Stimulated activated CD4-positive, alpha-beta T cell treated with anti-CD3 and anti-CD28 coated beads, Interleukin-1b, Interleukin-23, amount 100 ng/mL, for 4 hours (primary cell): Measurements from ENCODE around the gene TENM3.

Source experiments
- DNase-seq, 2 donors: peaks; one replicate each; pipeline ENCODE4 v3.0.0-alpha.2; 2020; ENCODE audit warnings: low read depth in 2 of 2

Gene TENM3

DNA sequence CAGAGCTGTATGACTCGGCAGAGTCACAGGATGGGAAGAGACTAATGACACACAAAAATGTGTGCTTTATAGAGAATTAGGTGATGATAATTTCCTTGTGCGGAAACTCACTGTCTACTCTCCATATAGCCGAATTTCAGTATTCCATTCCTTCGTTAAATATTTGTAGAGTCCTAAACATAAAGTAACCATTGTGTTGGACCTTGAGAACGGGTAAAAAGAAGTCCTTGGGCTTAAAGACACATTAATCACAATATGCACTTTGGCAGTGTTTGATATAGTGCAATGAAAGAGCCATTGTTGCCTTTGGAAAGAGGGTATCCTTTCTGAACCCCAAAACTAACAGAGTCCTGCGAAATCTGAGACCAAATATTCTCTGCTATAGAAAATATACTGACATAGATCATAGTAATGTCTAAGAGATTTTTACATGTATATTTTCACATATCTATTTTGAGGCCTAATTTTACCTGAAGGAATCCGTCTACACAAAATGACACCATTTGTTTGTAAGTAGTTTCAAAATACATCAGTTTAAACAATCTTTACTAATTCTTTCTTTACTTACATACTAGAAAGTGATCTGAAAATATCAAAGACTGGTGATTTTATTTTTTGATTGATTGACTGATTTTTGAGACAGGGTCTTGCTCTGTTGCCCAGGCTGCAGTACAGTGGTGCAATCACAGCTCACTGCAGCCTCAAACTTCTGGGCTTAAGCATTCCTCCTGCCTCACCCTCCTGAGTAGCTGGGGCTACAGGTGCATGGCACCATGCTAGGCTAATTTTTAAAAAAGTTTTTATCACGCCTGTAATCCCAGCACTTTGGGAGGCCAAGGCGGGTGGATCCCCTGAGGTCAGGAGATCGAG is 377.1 kb downstream of the TENM3 start:
- no peak for DNase-seq

DNA sequence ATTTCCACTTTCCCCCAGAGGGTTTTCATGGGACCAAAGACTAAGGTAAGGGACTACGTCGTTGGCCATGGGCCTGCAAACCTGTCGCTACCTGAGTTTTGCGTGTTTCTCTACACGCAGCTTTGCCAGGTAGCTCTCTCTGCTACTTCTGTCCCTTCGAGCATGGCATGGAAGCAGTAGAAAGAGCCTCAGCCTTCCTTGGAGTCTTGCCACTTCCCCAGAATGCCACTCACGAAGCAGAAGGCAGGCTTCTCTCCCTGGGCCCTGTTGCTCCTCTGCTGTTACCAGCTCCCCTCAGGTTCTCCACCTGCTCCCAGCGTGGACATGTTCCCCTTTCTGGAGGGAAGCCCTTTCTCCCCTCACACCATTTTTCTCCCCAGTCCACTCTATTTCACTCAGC is 381.1 kb downstream of the TENM3 start:
- DNase-seq: no peak

GRCh38 chr4:182625193-182625592 is 382.0 kb downstream of the TENM3 start:
- DNase-seq: no peak

- DNase-seq: no peak
Measured at GRCh38 chr4:182627996-182628395, 384.8 kb downstream of the TENM3 start.

DNA sequence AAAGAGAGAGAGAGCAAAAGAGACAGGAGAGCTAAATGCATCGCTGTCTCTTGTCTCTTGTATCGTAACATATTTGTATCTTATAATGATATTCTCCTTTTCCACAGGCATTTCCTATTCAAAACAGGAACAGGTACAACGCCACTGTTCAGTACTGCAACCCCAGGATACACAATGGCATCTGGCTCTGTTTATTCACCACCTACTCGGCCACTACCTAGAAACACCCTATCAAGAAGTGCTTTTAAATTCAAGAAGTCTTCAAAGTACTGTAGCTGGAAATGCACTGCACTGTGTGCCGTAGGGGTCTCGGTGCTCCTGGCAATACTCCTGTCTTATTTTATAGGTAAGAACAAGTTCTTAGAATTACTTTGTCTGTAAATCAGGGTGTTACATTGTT is 385.3 kb downstream of the TENM3 start:
- DNase-seq: no peak

DNA sequence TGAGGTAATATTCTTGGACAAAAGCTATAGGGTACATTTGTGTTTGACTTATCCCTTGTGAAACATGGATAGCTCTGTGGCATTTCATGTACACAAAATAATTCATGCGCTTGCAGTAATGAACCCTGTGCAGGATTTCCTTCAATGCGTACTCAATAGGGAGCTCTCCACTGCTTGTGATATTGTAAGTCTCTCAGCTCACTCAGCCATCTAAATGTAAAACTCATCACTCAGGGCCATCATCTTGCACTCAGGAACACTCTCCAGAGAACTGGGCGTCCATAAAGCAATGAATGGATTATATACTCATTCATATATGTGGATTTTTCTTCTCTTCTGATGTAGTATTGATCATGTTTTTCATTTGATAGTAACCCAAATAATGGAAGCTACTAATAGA is 385.9 kb downstream of the TENM3 start:
- DNase-seq: no peak

- no peak for DNase-seq
Measured at GRCh38 chr4:182640491-182640890, 397.3 kb downstream of the TENM3 start.

DNA sequence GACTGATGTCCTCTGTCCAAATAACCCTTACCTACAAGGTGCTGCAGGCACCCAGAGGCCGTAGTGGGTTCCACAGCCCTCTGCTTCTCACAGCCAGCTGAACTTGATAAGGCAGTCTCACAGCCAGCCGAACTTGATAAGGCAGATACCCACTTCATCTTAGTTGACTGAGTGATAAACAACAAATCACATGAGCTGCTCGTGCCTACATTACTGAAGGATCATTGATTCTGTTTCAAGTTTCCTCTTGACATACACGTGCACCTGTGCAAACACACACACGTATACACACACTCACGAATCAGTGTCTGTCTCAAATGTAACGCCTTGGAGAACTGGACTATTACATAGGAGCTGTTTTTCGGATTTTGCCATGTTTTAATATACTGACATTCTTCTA is 397.7 kb downstream of the TENM3 start:
- DNase-seq: no peak

DNA sequence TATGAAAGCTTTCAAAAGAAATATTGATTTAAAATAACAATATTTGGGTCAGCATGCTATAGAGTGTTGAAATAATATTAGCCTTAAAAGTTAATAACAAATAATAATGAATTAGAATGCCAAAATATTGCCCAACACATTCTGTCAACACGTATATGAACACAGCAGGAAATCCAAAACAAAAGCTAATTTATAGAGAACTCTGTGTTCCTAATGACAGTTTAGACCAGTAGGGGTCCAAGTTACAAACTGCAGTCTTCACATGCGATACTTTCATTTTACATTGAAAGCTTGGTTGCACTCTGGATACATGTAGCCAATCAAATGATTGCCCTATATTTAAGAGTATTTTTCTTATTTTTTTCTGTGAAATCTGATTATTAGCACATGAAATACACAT is 399.6 kb downstream of the TENM3 start:
- no peak for DNase-seq

- no peak for DNase-seq
Measured at GRCh38 chr4:182643801-182644682, 400.8 kb downstream of the TENM3 start.

- DNase-seq: no peak
Measured at GRCh38 chr4:182644683-182645050, 401.5 kb downstream of the TENM3 start.

DNA sequence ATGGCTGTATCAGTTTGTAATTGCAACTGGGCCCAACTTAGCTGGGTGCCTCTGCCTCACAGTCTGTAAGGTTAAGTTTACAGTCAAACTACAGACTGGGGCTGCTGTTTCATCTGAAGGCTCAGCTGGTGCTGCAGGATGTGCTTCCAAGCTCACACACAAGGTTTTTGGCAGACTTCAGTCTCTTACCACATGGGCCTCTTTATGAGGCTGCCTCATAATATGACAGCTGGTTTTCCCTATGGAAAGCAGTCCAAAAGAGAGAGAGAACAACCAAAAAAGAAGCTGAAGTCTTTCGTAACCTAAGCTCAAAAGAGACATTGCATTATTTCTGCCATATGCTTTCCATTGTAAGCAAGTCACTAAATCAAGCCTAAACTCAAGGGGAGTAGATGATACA is 402.3 kb downstream of the TENM3 start:
- no peak for DNase-seq

- no peak for DNase-seq
Measured at GRCh38 chr4:182647646-182648300, 404.6 kb downstream of the TENM3 start.

DNA sequence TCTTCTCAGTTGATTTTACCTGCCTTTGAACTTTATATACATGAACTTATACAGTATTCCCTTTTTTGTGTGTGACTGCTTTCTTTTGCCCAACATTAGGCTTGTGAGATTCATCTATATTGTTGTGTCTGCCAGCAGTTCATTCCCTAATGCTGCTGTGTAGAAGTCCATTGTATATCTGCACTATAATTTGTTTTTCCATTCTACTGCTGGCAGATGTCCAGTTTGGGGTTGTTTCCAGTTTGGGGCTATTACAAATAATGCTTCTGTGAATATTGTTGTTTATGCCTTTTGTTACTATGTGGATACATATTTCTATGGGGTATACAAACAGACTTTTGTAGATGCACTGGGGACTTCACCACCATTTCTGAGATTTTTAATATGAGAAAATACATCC is 405.6 kb downstream of the TENM3 start:
- no peak for DNase-seq

DNA sequence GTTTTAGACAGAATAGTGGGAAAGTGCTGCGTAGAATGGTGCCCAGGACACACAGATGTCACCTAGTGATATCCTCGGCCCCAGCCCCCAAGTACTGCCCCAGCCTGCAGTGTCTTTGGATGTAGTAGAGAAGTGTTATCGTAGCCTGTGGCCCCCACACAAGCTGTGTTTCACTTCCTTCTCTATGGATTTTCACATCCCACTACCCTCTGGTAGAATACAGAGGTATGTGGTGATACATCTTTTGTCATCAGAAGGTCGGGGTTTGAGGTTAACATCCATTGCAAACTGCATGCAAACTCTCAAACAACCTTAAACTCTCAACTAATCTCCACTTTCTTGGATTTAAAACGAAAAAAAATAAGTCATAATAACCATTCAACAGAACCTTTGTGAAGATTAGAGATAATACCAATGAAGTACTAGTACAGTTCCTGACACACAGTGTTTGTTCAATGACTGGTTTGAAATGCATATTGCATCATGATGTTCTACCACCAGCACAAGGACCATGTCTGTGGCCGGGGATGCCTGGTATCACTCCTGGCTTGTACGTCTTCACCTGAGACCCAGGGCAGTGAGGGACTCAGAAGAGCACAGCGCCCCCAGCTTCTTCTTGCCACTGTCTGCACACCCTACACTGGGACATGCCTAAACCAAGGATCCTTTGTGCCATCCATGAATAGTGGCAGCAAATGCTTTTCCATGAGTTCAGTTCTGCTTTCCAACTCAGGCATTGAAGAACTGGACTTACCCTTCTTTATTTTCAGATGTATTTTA is 406.7 kb downstream of the TENM3 start:
- no peak for DNase-seq

- no peak for DNase-seq
Measured at GRCh38 chr4:182653596-182653995, 410.4 kb downstream of the TENM3 start.

GRCh38 chr4:182655340-182655739 is 412.1 kb downstream of the TENM3 start:
- DNase-seq: no peak

DNA sequence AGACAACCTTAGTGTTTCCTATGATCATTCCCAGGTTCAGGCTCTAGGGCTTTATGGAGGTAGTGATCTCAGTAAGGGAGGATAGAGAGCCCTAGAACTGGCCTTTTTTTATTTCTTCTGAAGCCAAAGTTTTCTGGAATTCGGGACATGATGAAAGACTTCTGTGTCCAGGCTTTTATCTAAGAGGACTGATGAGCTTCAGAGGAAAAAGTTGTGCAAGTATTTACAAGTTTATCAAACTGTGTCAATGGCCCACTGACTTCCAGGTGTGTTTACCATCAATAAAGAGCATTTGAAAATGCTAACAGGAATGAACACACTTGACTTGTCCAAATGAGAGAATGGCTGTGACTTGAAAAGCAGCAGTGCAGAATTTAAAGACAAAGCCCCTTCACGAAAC is 419.3 kb downstream of the TENM3 start:
- no peak for DNase-seq

- no peak for DNase-seq
Measured at GRCh38 chr4:182671231-182671630, 428.0 kb downstream of the TENM3 start.

DNA sequence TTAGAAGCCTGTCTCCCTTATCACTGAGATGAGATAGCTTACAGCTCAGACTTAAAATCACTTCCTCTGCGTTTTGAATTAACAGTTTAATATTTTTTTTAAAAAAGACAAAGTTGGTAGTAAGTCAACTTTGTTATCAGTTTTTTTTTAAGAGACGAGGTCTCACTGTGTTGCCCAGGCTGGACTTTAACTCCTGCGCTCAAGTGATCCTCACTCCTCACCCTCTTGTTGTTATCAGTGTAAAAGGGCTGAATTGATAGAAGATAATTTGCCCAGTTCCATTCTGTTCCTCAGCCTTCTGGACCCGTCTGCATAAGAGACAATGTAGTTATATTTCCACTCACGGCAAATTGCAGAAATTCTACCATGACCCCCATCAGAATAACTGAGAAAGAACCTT is 428.5 kb downstream of the TENM3 start:
- DNase-seq: no peak

DNA sequence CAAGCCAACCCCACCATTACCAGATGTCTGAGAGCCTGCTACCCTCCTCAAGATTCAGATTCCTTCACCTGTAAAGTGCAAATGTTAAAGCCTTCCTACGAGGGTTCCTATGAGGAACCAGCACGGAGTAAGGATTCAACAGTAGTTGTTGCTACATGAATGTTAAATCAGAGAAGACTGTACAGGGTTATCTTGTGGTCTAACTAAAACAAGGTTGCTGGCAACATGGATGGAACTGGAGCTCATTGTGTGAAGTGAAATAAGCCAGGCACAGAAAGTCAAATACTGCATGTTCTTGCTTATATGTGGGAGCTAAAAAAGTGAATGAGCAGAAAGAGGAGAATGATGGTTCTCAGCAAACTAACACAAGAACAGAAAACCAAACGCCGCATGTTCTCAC is 435.4 kb downstream of the TENM3 start:
- DNase-seq: no peak

GRCh38 chr4:182679533-182679932 is 436.3 kb downstream of the TENM3 start:
- DNase-seq: no peak
